Lower leg skin (tissue), 4 donors: Measurements from ENCODE around the gene RNF121. TPM values are rescaled to one million over a fixed set of nuclear protein-coding genes. Genes with fewer than 3 reads are reported as not detected.

ENCODE experiments used
- DNase-seq, 2 donors: peaks; one replicate each; pipeline ENCODE4 v3.0.0-alpha.2; 2019; ENCODE audit warnings: low spot score in 2 of 2
- H3K4me3 ChIP-seq: fragments of 200-600 bp; sonication (generic); 2 replicates; pipeline ENCODE4 v1.5.1; 2017; ENCODE audit warnings: mild to moderate bottlenecking, low read depth; ENCODE audit not compliant: poor library complexity, severe bottlenecking
- POLR2A ChIP-seq, 2 donors: fragments of 450-650 bp; IDR thresholded peaks; one replicate each; pipeline ENCODE4 v1.6.1; 2016 to 2017; ENCODE audit warnings: antibody characterized with exemption in 2 of 2, mild to moderate bottlenecking in 1 of 2, moderate library complexity in 1 of 2
- WGBS, 2 donors: methylation state at CpG; one replicate each; pipeline ENCODE4 v1.1.5; 2018; 5-methylcytosine and 5-hydroxymethylcytosine counted together
- intact Hi-C: fragments of 100-400 bp; cut with DNase I; formaldehyde crosslinking; loops from one replicate; pipeline ENCODE4 v1.15.0; 2023; ENCODE audit warnings: low total_unique reads
- total RNA-seq, 4 donors: library from RNA; depleted of rRNA; stranded (reverse); fragments of >200 nt; gene quantifications; one replicate each; pipeline ENCODE4 v1.1.0, GENCODE V29; 2016
- TF ChIP-seq, protein P1 (sequence below), 3 donors: fragments of 450-650 bp; IDR thresholded peaks; one replicate each; pipeline ENCODE4 v1.5.1; 2016; ENCODE audit warnings: antibody characterized with exemption in 3 of 3, mild to moderate bottlenecking in 3 of 3, moderate library complexity in 2 of 3

The RNF121 gene
- total RNA-seq, 4 donors from 2014 or later = 13.2 to 27.6 (median 18.6) TPM

DNA sequence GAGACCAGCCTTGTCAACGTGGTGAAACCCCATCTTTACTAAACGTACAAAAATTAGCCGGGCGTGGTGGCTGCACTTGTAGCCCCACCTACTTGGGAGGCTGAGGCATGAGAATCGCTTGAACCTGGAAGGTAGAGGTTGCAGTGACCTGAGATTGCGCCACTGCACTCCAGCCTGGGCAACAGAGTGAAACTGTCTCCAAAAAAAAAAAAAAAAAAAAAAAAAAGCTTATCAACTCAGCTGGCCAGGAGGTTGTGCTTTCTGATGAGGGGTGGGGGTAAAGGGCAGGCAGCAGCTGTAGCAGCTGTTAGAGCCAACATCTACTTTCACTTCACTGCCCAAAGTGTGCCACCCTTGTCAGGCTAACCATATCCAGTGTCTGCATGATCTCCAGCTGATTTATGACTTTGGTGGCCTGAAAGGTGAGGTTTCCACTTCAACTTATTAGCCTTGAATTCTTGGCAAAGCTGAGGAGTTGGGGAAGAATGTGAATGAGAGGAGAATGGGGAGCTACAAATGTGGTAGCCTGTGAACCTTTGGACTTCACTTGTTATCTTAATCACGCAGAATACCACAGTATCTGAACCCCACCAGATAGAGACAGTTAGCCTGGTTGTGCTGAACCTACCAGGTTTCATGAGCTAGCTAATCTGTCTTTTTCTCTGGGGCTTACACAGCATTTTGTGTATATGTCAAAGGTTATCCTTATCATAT is 19.6 kb downstream of the RNF121 start:
- no peak for DNase-seq
- intact Hi-C loops = no loop called here
- TF ChIP-seq POLR2A (IDR thresholded peaks at IDR 0.05) = no peak
- TF ChIP-seq, protein P1, sequence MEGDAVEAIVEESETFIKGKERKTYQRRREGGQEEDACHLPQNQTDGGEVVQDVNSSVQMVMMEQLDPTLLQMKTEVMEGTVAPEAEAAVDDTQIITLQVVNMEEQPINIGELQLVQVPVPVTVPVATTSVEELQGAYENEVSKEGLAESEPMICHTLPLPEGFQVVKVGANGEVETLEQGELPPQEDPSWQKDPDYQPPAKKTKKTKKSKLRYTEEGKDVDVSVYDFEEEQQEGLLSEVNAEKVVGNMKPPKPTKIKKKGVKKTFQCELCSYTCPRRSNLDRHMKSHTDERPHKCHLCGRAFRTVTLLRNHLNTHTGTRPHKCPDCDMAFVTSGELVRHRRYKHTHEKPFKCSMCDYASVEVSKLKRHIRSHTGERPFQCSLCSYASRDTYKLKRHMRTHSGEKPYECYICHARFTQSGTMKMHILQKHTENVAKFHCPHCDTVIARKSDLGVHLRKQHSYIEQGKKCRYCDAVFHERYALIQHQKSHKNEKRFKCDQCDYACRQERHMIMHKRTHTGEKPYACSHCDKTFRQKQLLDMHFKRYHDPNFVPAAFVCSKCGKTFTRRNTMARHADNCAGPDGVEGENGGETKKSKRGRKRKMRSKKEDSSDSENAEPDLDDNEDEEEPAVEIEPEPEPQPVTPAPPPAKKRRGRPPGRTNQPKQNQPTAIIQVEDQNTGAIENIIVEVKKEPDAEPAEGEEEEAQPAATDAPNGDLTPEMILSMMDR (IDR thresholded peaks at IDR 0.05) = no peak
- 83 to 86% methylated on average over 7 of the region's 7 CpGs for WGBS, 2 donors
- H3K4me3 ChIP-seq = no peak overlapping the region

DNA sequence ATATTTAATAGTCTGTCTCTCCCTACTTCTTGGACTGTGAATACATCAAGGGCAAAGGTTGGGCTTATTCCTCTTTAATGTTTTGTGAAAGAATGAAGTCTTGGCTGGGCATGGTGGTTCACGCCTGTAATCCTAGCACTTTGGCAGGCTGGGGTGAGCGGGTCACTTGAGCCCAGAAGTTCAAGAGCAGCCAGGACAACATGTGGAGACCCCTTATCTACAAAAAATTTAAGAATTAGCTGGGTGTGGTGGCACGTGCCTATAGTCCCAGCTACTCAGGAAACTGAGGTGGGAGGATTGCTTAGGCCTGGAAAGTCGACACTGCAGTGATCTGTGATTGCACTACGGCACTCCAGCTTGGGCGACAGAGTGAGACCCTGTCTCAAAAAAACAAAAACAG is 20.2 kb downstream of the RNF121 start:
- no peak overlapping the region for H3K4me3 ChIP-seq
- WGBS, 2 donors = 92 to 99% methylated on average over 6 of the region's 6 CpGs
- no peak for DNase-seq
- intact Hi-C loops = no loop called here
- TF ChIP-seq POLR2A (IDR thresholded peaks at IDR 0.05) = no peak
- TF ChIP-seq, protein P1 (IDR thresholded peaks at IDR 0.05) = no peak

DNA sequence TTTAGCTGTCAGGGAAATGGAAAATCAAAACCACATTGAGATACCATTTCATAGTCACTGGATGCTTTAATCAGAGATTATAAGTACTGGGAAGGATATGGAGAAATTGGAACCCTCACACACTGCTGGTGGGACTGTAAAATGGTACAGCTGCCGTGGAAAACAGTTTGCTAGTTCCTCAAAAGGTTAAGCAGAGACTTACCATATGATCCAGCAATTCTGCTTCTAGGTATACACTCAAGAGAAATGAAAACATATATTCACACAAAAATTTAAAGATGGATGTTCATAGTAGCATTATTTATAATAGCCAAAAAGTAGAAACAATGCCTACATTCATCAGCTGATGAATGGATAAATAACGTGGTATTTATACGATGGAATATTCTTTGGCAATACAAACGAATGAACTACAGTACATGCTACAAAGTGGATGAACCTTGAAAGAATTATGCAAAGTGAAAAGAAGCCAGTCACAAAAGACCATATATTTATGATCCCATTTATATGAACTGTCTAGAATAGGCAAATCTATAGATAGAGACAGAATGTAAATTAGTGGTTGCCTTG is 23.0 kb downstream of the RNF121 start:
- no peak overlapping the region for H3K4me3 ChIP-seq
- no peak for DNase-seq
- intact Hi-C loops = no loop called here
- TF ChIP-seq, protein P1 (IDR thresholded peaks at IDR 0.05) = no peak
- no peak for TF ChIP-seq POLR2A (IDR thresholded peaks at IDR 0.05)
- WGBS, 2 donors = 78 to 86% methylated on average over 4 of the region's 4 CpGs

DNA sequence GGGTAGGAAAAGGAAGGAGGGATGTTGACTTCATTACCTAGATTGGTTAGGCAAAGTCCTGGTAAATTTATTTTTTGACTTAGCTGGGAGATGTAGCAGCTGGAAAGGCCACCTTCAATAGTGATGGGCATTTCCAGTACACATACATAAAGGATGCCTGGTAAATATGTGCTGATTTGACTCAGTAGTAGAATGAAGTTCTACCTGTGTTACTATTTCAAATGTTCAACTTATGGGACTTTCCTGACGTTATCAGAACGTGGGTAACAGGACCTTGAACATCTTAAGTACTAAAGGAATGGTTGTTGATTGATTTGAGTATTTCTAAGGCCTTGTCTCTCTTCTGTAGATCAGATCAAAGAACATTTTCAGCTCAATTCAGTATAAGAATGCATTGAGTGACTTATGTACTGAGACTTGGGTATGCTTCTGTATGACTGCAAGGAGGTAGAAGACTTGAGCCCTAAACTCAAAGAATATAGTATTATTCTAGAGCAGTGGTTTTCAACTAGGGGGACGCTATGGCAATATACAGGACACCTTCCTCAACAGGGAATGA is 27.1 kb downstream of the RNF121 start:
- DNase-seq = no peak
- intact Hi-C loops = no loop called here
- no peak overlapping the region for H3K4me3 ChIP-seq
- TF ChIP-seq POLR2A (IDR thresholded peaks at IDR 0.05) = no peak
- TF ChIP-seq, protein P1 (IDR thresholded peaks at IDR 0.05) = no peak
- WGBS, 2 donors = 56 to 61% methylated on average over 3 of the region's 3 CpGs

DNA sequence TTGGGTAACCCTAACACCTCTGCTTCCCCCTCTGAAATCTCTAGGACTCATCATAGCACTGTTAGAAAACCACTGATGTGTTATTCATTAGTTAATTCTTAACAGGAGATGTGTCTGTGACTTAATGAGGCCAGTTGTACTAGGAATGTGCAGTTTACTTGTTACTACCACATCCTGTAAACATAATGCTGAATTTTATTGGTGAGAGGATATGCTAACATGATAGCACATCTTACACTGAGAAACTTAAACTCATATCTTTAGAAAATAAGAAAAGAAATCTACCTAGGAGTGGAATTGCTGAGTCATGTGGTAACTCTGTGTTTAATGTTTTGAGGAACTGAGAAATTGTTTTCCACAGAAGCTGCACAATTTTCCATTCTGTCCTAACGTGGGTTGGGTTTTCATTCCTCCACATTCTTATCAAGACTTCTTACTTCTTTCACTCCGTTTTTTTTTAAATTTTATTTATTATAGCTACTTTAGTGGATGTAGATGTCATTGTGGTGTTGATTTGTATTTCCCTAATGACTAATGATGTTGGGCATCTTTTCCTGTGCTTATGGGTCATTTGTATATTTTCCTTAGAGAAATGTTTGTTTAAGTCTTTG is 33.7 kb downstream of the RNF121 start:
- intact Hi-C loops = no loop called here
- H3K4me3 ChIP-seq = no peak overlapping the region
- DNase-seq = no peak
- 66 to 76% methylated on average over 2 of the region's 2 CpGs for WGBS, 2 donors
- TF ChIP-seq, protein P1 (IDR thresholded peaks at IDR 0.05) = no peak
- TF ChIP-seq POLR2A (IDR thresholded peaks at IDR 0.05) = no peak
